Skeletal muscle tissue (tissue), 4 donors: Measurements from ENCODE around the gene SEC61B. TPM values are rescaled to one million over a fixed set of nuclear protein-coding genes. Genes with fewer than 3 reads are reported as not detected.
"Not testable (repeated sequence)": the region's sequence is repeated elsewhere in the genome, so short reads cannot be mapped to it uniquely, and the experiment has no call there.

Experiments used
- H3K27ac ChIP-seq: one replicate; pipeline ENCODE4 v1.7.0; 2013; ENCODE audit warnings: mild to moderate bottlenecking, low read depth, low read length, inconsistent platforms
- H3K27me3 ChIP-seq, 3 donors: one replicate each; pipeline ENCODE4 v1.7.0; 2013; ENCODE audit warnings: low read length in 3 of 3; ENCODE audit not compliant: control insufficient read depth in 3 of 3, insufficient read depth in 3 of 3
- H3K36me3 ChIP-seq, 3 donors: one replicate each; pipeline ENCODE4 v1.7.0; 2013; ENCODE audit warnings: low read length in 3 of 3; ENCODE audit not compliant: control insufficient read depth in 3 of 3, insufficient read depth in 3 of 3
- H3K4me1 ChIP-seq, 3 donors: one replicate each; pipeline ENCODE4 v1.7.0; 2013; ENCODE audit warnings: low read length in 3 of 3, mild to moderate bottlenecking in 3 of 3; ENCODE audit not compliant: control insufficient read depth in 3 of 3, insufficient read depth in 3 of 3
- H3K4me3 ChIP-seq, 3 donors: one replicate each; pipeline ENCODE4 v1.7.0; 2013; ENCODE audit warnings: low read length in 3 of 3
- H3K9ac ChIP-seq, 3 donors: one replicate each; pipeline ENCODE4 v1.7.0; 2013; ENCODE audit warnings: low read length in 3 of 3, mild to moderate bottlenecking in 3 of 3, moderate library complexity in 2 of 3, low read depth in 1 of 3
- H3K9me3 ChIP-seq, 3 donors: one replicate each; pipeline ENCODE4 v1.7.0; 2013; ENCODE audit warnings: low read length in 3 of 3; ENCODE audit not compliant: control insufficient read depth in 3 of 3
- total RNA-seq: library from RNA; depleted of rRNA; stranded (reverse); fragments of >200 nt; gene quantifications from one replicate; pipeline ENCODE4 v1.2.3, GENCODE V29; 2014
- donor health status: Osteomylitis.

The SEC61B gene
- total RNA-seq, 1 donor from 2014 or later = 41.2 TPM

- Histone ChIP-seq H3K4me1 (peaks cover 15 to 20% (median 19%) of the 10 kb centered on the region in 3 donors), H3K27me3 (no peaks in the 10 kb centered on the region), H3K4me3 (no peak overlapping the region), H3K9me3 (no peaks in the 10 kb centered on the region), H3K9ac (no peak overlapping the region), H3K36me3 (peaks cover 0 to 24% (median 6%) of the 10 kb centered on the region in 3 donors), H3K27ac (no peak overlapping the region)
Observed at GRCh38 chr9:99235069-99235468, 13.0 kb downstream of the SEC61B start.

- Histone ChIP-seq H3K9me3 (no peaks in the 10 kb centered on the region), H3K4me1 (peaks cover 15 to 25% (median 24%) of the 10 kb centered on the region in 3 donors), H3K36me3 (peaks cover 0 to 18% (median under 1%) of the 10 kb centered on the region in 3 donors), H3K27ac (no peak overlapping the region), H3K9ac (no peak overlapping the region), H3K27me3 (no peaks in the 10 kb centered on the region), H3K4me3 (no peak overlapping the region)
Observed at GRCh38 chr9:99235926-99236634, 14.0 kb downstream of the SEC61B start.

GRCh38 chr9:99237356-99237755, 15.3 kb downstream of the SEC61B start:
- H3K9me3 ChIP-seq = no peaks in the 10 kb centered on the region
- peaks cover 0 to 13% (median 0%) of the 10 kb centered on the region in 3 donors for H3K36me3 ChIP-seq
- no peak overlapping the region for H3K27ac ChIP-seq
- peaks cover 15 to 25% (median 24%) of the 10 kb centered on the region in 3 donors for H3K4me1 ChIP-seq
- H3K4me3 ChIP-seq = no peak overlapping the region
- no peaks in the 10 kb centered on the region for H3K27me3 ChIP-seq
- no peak overlapping the region for H3K9ac ChIP-seq

- H3K4me3 ChIP-seq, H3K27ac ChIP-seq, H3K9ac ChIP-seq, H3K27me3 ChIP-seq, H3K9me3 ChIP-seq: not testable (repeated sequence)
- Histone ChIP-seq H3K4me1 (peaks cover 15 to 25% (median 24%) of the 10 kb centered on the region in 3 donors), H3K36me3 (peaks cover 0 to 10% (median 0%) of the 10 kb centered on the region in 3 donors)
Observed at GRCh38 chr9:99237849-99238248, 15.8 kb downstream of the SEC61B start.

- H3K36me3 ChIP-seq = peaks cover 0 to 6% (median under 1%) of the 10 kb centered on the region in 3 donors
- no peak overlapping the region for H3K9ac ChIP-seq
- H3K9me3 ChIP-seq = no peaks in the 10 kb centered on the region
- H3K27ac ChIP-seq = no peak overlapping the region
- H3K27me3 ChIP-seq = no peaks in the 10 kb centered on the region
- peaks cover 15 to 25% (median 24%) of the 10 kb centered on the region in 3 donors for H3K4me1 ChIP-seq
- H3K4me3 ChIP-seq = no peak overlapping the region
Observed at GRCh38 chr9:99238331-99238730, 16.2 kb downstream of the SEC61B start.

- Histone ChIP-seq H3K9me3 (no peaks in the 10 kb centered on the region), H3K4me3 (no peak overlapping the region), H3K27ac (no peak overlapping the region), H3K9ac (peak overlapping the region in 2 of 3 donors; percentile 1 to 2), H3K36me3 (peaks cover 0 to 9% (median 5%) of the 10 kb centered on the region in 3 donors), H3K4me1 (peaks cover 12 to 21% (median 19%) of the 10 kb centered on the region in 3 donors), H3K27me3 (no peaks in the 10 kb centered on the region)
Observed at GRCh38 chr9:99239341-99240060, 17.4 kb downstream of the SEC61B start.

GRCh38 chr9:99241106-99241505, 19.0 kb downstream of the SEC61B start:
- Histone ChIP-seq H3K9me3 (no peaks in the 10 kb centered on the region), H3K4me3 (no peak overlapping the region), H3K9ac (no peak overlapping the region), H3K36me3 (peaks cover 0 to 9% (median 5%) of the 10 kb centered on the region in 3 donors), H3K27me3 (no peaks in the 10 kb centered on the region), H3K27ac (no peak overlapping the region), H3K4me1 (peaks cover 6 to 13% (median 13%) of the 10 kb centered on the region in 3 donors)

- H3K27ac ChIP-seq = no peak overlapping the region
- H3K36me3 ChIP-seq = peaks cover 0 to 5% (median 5%) of the 10 kb centered on the region in 3 donors
- no peak overlapping the region for H3K9ac ChIP-seq
- H3K9me3 ChIP-seq = no peaks in the 10 kb centered on the region
- H3K4me1 ChIP-seq = peaks cover 4 to 10% (median 9%) of the 10 kb centered on the region in 3 donors
- H3K27me3 ChIP-seq = no peaks in the 10 kb centered on the region
- no peak overlapping the region for H3K4me3 ChIP-seq
Observed at GRCh38 chr9:99244344-99245260, 22.5 kb downstream of the SEC61B start.

GRCh38 chr9:99249619-99250018, 27.5 kb downstream of the SEC61B start:
- Histone ChIP-seq H3K4me3 (no peak overlapping the region), H3K27ac (no peak overlapping the region), H3K27me3 (no peaks in the 10 kb centered on the region), H3K9me3 (no peaks in the 10 kb centered on the region), H3K9ac (no peak overlapping the region), H3K36me3 (no peaks in the 10 kb centered on the region), H3K4me1 (no peaks in the 10 kb centered on the region)
